Measurements from ENCODE around the gene PHF24.

DNA sequence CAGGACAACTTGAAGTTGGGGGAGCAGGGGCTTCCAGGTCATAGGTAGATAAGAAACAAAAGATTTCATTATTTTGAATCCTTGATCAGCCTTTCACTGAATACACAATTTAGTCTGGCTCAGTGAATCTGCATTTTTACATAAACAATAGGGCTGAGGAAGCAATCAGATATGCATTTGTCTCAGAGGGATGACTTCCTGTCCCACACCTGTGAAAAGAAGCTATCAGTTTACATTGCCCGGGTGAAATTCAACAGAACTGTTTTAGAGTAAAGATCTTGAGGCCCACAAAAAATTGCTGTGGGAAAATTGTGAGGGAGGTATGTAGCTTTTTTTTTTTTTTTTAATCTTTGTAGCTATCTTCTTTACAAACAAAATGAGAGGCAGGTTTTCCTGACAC lies 69.8 kb downstream of the PHF24 start:
- TF ChIP-seq POLR2A (IDR thresholded peaks at IDR 0.05; ENCODE audit: low read length) (no peak), GATA1 (IDR thresholded peaks at IDR 0.05; ENCODE audit: low read depth, low read length) (no peak)
